Measurements from ENCODE around the gene ZEB2.

ZEB2 gene

DNA sequence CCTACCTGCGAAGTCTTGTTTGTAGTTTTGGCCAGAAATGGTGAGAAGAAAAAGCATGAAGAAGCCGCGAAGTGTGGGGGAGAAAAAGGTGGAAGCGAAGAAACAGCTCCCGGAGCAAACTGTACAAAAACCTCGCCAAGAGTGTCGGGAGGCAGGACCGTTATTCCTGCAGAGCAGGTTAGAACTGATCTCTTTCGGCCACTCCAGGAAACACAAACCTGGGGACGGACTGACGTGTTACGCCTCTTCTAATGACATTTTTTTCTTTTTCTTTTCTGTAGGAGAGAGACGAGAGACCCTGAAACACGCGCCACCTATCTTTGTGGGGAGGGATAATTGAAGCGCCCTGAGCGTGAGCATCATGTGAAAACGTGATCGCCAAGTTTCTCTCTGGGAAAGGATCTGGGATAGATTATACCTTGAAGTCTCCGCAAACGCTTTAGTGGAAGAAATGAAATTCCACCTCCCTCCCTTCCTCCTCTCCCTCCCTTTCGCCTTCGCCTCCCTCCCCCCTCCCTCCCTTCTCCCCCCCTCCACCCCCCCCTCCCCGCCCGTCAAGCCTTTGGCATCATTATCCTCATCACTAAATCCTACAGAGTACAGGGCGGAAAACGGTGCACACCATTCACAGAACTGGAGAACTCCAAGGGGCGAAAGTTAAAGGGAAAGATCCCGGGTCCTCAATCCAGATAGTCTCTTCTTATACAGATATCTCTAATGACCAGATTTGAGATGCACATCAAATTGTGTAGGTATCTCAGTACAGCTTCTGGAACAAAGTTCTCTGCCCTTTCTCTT lies at the start of gene ZEB2:
Gene ZEB2 (minus strand): TSS at position 186 of the 798 bp plus-strand sequence. CDS start 2,769 bp downstream, outside the sequence.
- no peak for DNase-seq (ENCODE audit: extremely low read depth in 1 of 2, low read depth in 1 of 2)

- no peak for DNase-seq (ENCODE audit: extremely low read depth in 1 of 2, low read depth in 1 of 2)
These were observed 47.8 kb upstream of the ZEB2 start for GRCh38 chr2:144567745-144568144.

DNA sequence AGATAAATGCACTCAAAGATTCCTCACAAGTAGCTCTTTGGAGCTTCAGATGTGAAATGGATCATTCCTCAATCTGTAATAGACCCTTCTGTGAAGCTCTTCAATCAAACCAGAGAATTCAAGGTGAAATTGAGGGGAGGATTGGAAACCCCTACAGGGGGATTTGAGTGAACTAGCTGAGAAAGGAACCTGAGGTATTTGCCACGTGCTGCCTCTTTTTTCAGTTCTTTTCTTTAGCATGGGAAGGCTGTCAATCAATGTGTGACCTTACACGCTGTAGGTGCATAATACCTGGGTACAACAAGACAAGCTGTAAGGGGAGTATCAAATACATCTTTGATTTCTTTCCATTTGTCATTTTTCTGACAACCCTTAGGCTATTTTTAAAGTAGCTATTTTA lies 46.5 kb upstream of the ZEB2 start:
- DNase-seq (ENCODE audit: extremely low read depth in 1 of 2, low read depth in 1 of 2): no peak

DNA sequence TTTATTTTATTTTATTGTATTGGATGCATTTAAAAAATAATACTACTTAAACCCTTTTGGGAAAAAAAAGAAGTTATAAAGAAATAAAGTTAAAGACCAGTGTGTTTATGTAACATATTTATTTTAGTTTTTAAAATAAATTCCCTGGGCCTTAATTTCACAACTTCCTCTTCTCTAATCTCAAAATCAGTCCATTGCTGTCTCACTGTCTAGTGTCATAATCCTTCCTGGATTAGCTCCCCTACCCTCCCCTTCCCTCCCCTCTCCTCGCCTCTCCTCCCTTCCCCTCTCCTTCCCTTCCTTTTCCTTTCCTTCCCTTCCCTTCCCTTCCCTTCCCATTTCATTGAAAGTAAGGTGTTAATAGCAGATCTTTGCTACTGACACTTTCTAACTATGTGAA lies 40.3 kb upstream of the ZEB2 start:
- no peak for DNase-seq (ENCODE audit: extremely low read depth in 1 of 2, low read depth in 1 of 2)

DNA sequence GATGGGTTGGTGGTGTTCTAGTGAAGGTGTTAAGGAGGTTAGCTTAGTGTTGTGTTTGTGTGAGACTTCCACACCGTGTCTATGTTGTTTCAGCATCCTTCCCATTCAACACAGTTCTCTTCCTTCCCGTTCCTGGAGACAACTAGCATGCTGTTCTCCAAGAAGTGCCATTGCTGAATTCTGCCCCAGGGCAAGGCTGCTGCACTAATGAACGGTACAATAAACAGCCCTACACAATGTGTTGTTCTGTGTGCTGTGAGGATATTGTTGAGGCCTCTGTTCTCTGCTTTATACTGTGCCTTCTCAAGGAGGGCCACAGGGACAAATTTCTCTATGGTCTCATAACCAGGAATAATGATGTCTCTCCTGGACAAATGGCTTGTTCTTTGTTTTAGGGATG lies 39.8 kb upstream of the ZEB2 start:
- DNase-seq (ENCODE audit: extremely low read depth in 1 of 2, low read depth in 1 of 2): no peak

- DNase-seq (ENCODE audit: extremely low read depth in 1 of 2, low read depth in 1 of 2): no peak
These were observed 39.3 kb upstream of the ZEB2 start for GRCh38 chr2:144559242-144559641.

GRCh38 chr2:144554492-144555210 lies 34.7 kb upstream of the ZEB2 start:
- DNase-seq (ENCODE audit: extremely low read depth in 1 of 2, low read depth in 1 of 2): no peak

- DNase-seq (ENCODE audit: extremely low read depth in 1 of 2, low read depth in 1 of 2): no peak
These were observed 33.5 kb upstream of the ZEB2 start for GRCh38 chr2:144553379-144553778.

DNA sequence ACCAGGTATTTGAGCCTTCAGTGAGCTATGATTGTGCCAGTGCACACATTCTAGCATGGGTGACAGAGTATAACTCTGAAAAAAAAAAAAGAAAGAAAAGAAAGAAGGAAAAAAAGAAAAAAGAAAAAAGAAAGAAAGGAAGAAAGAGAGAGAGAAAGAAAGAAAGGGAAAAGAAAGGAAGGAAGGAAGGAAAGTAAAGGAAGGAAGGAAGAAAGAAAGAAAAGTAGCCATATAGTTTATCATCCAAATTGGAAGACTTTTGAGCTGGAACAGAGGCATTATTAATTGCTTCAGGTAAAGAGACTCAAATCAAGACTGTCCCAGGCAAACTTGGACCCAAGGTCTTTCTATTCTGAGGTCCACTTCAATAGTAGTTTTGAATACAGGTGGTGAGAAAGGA lies 32.9 kb upstream of the ZEB2 start:
- no peak for DNase-seq (ENCODE audit: extremely low read depth in 1 of 2, low read depth in 1 of 2)

DNA sequence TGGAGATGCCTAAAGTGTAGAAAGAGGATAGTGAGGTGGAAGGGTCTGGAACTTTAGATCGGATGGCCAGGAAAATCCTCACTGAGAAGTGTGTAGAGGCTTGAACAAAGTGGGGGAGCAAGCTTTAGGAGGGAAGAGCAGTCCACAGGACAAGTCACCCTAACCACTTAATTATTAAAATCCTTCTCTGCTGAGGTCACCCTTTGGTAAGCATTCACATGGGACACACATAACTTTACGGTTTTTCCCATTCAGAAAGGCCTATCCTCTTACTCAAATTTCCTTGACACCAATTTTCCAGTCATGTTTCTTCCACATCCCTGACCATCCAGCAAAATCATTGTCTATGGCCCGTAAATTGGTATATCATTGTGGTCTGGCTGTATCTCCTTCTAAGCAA lies 31.0 kb upstream of the ZEB2 start:
- DNase-seq (ENCODE audit: extremely low read depth in 1 of 2, low read depth in 1 of 2): no peak

GRCh38 chr2:144550084-144550483 lies 30.2 kb upstream of the ZEB2 start:
- no peak for DNase-seq (ENCODE audit: extremely low read depth in 1 of 2, low read depth in 1 of 2)

- no peak for DNase-seq (ENCODE audit: extremely low read depth in 1 of 2, low read depth in 1 of 2)
These were observed 28.7 kb upstream of the ZEB2 start for GRCh38 chr2:144548532-144549191.

GRCh38 chr2:144548088-144548487 lies 28.2 kb upstream of the ZEB2 start:
- no peak for DNase-seq (ENCODE audit: extremely low read depth in 1 of 2, low read depth in 1 of 2)

- DNase-seq (ENCODE audit: extremely low read depth in 1 of 2, low read depth in 1 of 2): no peak
These were observed 27.6 kb upstream of the ZEB2 start for GRCh38 chr2:144547494-144547893.

DNA sequence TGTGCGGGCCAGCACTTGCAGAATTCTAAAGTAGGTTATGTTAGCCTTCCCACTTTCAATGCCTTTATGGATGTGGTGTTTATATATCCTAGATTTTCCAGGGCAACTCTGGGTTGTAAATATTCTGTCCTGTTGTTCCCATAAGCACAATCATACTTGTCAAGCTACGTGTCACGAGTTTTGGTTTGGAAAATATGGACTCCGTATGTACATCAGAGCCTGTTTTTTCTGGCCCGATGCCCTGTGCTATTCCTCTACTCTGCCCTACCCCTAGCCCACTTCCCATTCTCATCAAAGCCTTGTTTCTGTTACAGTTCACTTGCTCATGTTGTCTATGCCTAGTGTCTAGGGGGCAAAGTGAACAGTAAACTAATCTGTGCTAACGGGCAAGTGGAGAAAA lies 27.0 kb upstream of the ZEB2 start:
- DNase-seq (ENCODE audit: extremely low read depth in 1 of 2, low read depth in 1 of 2): no peak

GRCh38 chr2:144545787-144546186 lies 25.9 kb upstream of the ZEB2 start:
- no peak for DNase-seq (ENCODE audit: extremely low read depth in 1 of 2, low read depth in 1 of 2)

DNA sequence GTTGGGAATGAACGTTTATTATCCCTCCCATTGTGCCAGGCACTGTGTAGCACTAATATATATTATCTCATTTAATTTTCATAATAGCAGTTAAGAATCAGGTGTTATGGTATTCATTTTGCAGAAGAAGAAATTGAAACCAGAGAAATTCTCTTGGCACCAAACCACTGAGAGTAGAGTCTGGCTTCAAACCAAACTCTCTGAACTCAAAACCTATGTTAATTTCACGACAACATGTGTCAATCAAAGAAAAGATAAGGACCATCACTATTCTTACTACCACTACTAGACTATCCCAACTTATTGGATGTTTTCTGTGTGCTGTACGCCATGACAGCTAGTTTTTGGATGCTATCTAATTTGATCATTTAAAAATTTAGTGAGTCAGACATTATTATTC lies 24.1 kb upstream of the ZEB2 start:
- DNase-seq (ENCODE audit: extremely low read depth in 1 of 2, low read depth in 1 of 2): no peak

- DNase-seq (ENCODE audit: extremely low read depth in 1 of 2, low read depth in 1 of 2): no peak
These were observed 21.5 kb upstream of the ZEB2 start for GRCh38 chr2:144541396-144541795.

DNA sequence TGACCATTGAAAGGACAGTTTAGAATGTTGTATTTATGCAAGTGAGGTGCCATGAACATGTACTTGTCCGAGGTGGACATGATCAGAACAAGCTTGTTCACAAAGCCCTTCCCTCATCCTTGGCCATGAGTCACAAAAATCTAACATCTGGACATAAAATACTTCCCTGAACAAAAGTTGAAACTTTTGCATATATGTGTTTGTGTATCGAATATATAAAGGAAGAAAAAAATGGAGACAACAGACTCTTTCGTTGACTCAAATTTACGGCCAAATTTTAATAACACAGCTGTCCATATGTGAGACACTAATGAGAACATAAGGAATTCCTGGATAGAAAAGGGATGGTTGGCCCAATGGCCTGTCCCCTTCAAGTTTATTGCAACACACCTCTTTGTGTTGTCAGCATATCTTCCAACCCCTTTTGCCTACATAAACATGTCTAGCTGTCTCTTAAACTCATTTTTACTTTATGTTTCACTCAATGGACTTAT lies 19.4 kb upstream of the ZEB2 start:
- DNase-seq (ENCODE audit: extremely low read depth in 1 of 2, low read depth in 1 of 2): no peak

GRCh38 chr2:144535300-144535699 lies 15.4 kb upstream of the ZEB2 start:
- DNase-seq (ENCODE audit: extremely low read depth in 1 of 2, low read depth in 1 of 2): no peak

GRCh38 chr2:144533221-144533620 lies 13.3 kb upstream of the ZEB2 start:
- DNase-seq (ENCODE audit: extremely low read depth in 1 of 2, low read depth in 1 of 2): no peak

GRCh38 chr2:144530596-144530995 lies 10.7 kb upstream of the ZEB2 start:
- DNase-seq (ENCODE audit: extremely low read depth in 1 of 2, low read depth in 1 of 2): no peak

Data from activated CD8-positive, alpha-beta memory T cell treated with anti-CD3 and anti-CD28 coated beads for 1 hour (primary cell).